HL-60 (cell line): ENCODE results near the gene AGRN.

Source experiments
- DNase-seq, 2 experiments: peaks; one replicate each; pipeline ENCODE4 v3.0.0-alpha.2; 2010 to 2020; ENCODE audit warnings: low read depth in 1 of 2, low spot score in 1 of 2
- H3K27ac ChIP-seq: fragments of 250-450 bp; sonication (Bioruptor Pico); replicated peaks from 2 replicates; pipeline ENCODE4 v1.5.1; 2020; ENCODE audit warnings: mild to moderate bottlenecking, moderate library complexity
- H3K27me3 ChIP-seq: fragments of 250-450 bp; sonication (Bioruptor Pico); 2 replicates; pipeline ENCODE4 v1.5.1; 2021; ENCODE audit warnings: mild to moderate bottlenecking, moderate library complexity; ENCODE audit not compliant: insufficient read depth, poor library complexity, severe bottlenecking
- H3K4me3 ChIP-seq: replicated peaks from 2 replicates; pipeline ENCODE4 v1.5.1; 2011; ENCODE audit warnings: mild to moderate bottlenecking, control low read depth, low read length; ENCODE audit not compliant: insufficient read depth
- CTCF ChIP-seq: IDR thresholded peaks from one replicate; pipeline ENCODE4 v1.5.1; 2011; ENCODE audit warnings: low read length, control low read depth, inconsistent platforms; ENCODE audit not compliant: insufficient read depth
- GABPA ChIP-seq: IDR thresholded peaks from 2 replicates; pipeline ENCODE4 v1.6.1; 2012; ENCODE audit warnings: low read depth
- POLR2AphosphoS5 ChIP-seq: IDR thresholded peaks from 2 replicates; pipeline ENCODE4 v1.6.1; 2012; ENCODE audit warnings: low read depth
- SPI1 ChIP-seq: IDR thresholded peaks from 2 replicates; pipeline ENCODE4 v1.6.1; 2012; ENCODE audit warnings: low read depth, mild to moderate bottlenecking, borderline replicate concordance
- TF ChIP-seq, protein P1 (sequence below): IDR thresholded peaks from 2 replicates; pipeline ENCODE4 v1.6.1; 2012; ENCODE audit warnings: low read depth; ENCODE audit not compliant: insufficient replicate concordance

AGRN gene

DNA sequence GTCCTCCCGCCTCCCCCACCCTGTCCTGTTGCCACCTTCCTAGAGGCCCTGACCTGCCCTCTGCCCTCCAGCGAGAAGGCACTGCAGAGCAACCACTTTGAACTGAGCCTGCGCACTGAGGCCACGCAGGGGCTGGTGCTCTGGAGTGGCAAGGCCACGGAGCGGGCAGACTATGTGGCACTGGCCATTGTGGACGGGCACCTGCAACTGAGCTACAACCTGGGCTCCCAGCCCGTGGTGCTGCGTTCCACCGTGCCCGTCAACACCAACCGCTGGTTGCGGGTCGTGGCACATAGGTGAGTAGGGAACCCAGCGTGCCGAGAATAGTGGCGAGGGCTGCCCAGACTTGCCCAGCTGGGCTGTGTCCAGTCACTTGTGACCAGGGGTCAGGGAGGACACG lies 33.8 kb downstream of the AGRN start:
- no peak overlapping the region for H3K4me3 ChIP-seq
- TF ChIP-seq POLR2AphosphoS5, result no peak
- TF ChIP-seq, protein P1, sequence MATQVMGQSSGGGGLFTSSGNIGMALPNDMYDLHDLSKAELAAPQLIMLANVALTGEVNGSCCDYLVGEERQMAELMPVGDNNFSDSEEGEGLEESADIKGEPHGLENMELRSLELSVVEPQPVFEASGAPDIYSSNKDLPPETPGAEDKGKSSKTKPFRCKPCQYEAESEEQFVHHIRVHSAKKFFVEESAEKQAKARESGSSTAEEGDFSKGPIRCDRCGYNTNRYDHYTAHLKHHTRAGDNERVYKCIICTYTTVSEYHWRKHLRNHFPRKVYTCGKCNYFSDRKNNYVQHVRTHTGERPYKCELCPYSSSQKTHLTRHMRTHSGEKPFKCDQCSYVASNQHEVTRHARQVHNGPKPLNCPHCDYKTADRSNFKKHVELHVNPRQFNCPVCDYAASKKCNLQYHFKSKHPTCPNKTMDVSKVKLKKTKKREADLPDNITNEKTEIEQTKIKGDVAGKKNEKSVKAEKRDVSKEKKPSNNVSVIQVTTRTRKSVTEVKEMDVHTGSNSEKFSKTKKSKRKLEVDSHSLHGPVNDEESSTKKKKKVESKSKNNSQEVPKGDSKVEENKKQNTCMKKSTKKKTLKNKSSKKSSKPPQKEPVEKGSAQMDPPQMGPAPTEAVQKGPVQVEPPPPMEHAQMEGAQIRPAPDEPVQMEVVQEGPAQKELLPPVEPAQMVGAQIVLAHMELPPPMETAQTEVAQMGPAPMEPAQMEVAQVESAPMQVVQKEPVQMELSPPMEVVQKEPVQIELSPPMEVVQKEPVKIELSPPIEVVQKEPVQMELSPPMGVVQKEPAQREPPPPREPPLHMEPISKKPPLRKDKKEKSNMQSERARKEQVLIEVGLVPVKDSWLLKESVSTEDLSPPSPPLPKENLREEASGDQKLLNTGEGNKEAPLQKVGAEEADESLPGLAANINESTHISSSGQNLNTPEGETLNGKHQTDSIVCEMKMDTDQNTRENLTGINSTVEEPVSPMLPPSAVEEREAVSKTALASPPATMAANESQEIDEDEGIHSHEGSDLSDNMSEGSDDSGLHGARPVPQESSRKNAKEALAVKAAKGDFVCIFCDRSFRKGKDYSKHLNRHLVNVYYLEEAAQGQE, result no peak
- H3K27ac ChIP-seq, result no peak overlapping the region
- peaks cover 5% of the 10 kb centered on the region for H3K27me3 ChIP-seq
- no peak for DNase-seq

GRCh38 chr1:1054099-1054700 lies 34.3 kb downstream of the AGRN start:
- no peak for DNase-seq
- H3K27ac ChIP-seq, result no peak overlapping the region
- TF ChIP-seq CTCF, result no peak
- TF ChIP-seq SPI1, result no peak
- TF ChIP-seq GABPA, result no peak
- TF ChIP-seq, protein P1, result no peak
- TF ChIP-seq POLR2AphosphoS5, result no peak
- peaks cover 10% of the 10 kb centered on the region for H3K27me3 ChIP-seq
- no peak overlapping the region for H3K4me3 ChIP-seq

DNA sequence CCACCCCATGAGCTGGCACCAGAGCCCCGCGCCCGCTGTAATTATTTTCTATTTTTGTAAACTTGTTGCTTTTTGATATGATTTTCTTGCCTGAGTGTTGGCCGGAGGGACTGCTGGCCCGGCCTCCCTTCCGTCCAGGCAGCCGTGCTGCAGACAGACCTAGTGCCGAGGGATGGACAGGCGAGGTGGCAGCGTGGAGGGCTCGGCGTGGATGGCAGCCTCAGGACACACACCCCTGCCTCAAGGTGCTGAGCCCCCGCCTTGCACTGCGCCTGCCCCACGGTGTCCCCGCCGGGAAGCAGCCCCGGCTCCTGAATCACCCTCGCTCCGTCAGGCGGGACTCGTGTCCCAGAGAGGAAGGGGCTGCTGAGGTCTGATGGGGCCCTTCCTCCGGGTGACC lies 35.1 kb downstream of the AGRN start:
- H3K27ac ChIP-seq, result no peak overlapping the region
- H3K4me3 ChIP-seq, result no peak overlapping the region
- no peak for DNase-seq
- peaks cover 13% of the 10 kb centered on the region for H3K27me3 ChIP-seq
- no peak for TF ChIP-seq SPI1
- TF ChIP-seq GABPA, result no peak
- TF ChIP-seq, protein P1, result no peak
- no peak for TF ChIP-seq POLR2AphosphoS5
- TF ChIP-seq CTCF, result no peak
